ENCODE results near the gene MOXD1.

Gene MOXD1

GRCh38 chr6:132410830-132411229 lies 9.6 kb upstream of the MOXD1 start:
- no peak overlapping the region for H3K27ac ChIP-seq (ENCODE audit: extremely low read depth, low read depth, low read length)
- no peaks in the 10 kb centered on the region for H3K36me3 ChIP-seq (ENCODE audit: control insufficient read depth in 2 of 2, insufficient read depth in 1 of 2, low read length in 2 of 2)
- H3K9me3 ChIP-seq (ENCODE audit: control insufficient read depth, insufficient read depth, low read depth, low read length): no peaks in the 10 kb centered on the region
- no peaks in the 10 kb centered on the region; the same call in 1 of the 2 replicates for H3K4me1 ChIP-seq (ENCODE audit: control insufficient read depth, insufficient read depth, low read length)
- no peak for TF ChIP-seq ZBTB26 (tag by site-specific recombination; optimal IDR thresholded peaks at IDR 0.05)
- no peak for TF ChIP-seq KLF17 (tag by site-specific recombination; IDR thresholded peaks at IDR 0.05)
- no peak for TF ChIP-seq ZNF292 (tag by site-specific recombination; IDR thresholded peaks at IDR 0.05; ENCODE audit: borderline replicate concordance, low read depth)
- no peak for TF ChIP-seq ZNF610 (tag by site-specific recombination; IDR thresholded peaks at IDR 0.05; ENCODE audit: borderline replicate concordance)
- no peak for TF ChIP-seq GLIS1 (tag by site-specific recombination; IDR thresholded peaks at IDR 0.05)
- TF ChIP-seq ZNF24 (tag by site-specific recombination; IDR thresholded peaks at IDR 0.05): no peak
- no peak for TF ChIP-seq PRDM2 (tag by site-specific recombination; IDR thresholded peaks at IDR 0.05; ENCODE audit: borderline replicate concordance)
- no peak for TF ChIP-seq ZNF311 (tag by site-specific recombination; IDR thresholded peaks at IDR 0.05; ENCODE audit: borderline replicate concordance)
- TF ChIP-seq ZBTB8A (tag by site-specific recombination; IDR thresholded peaks at IDR 0.05): no peak
- no peak for TF ChIP-seq ZNF112 (tag by site-specific recombination; IDR thresholded peaks at IDR 0.05)
- no peak for TF ChIP-seq ZNF670 (tag by site-specific recombination; IDR thresholded peaks at IDR 0.05; ENCODE audit: low read depth)
- TF ChIP-seq GLI2 (tag by site-specific recombination; IDR thresholded peaks at IDR 0.05; ENCODE audit: borderline replicate concordance, low read depth): no peak
- TF ChIP-seq PRDM6 (tag by site-specific recombination; IDR thresholded peaks at IDR 0.05): no peak
- ChIA-PET POLR2A (no interaction called here), CTCF (no interaction called here)
- no peak overlapping the region for H3K4me3 ChIP-seq (ENCODE audit: low read depth, low read length)

- Histone ChIP-seq H3K36me3 (ENCODE audit: control insufficient read depth in 2 of 2, insufficient read depth in 1 of 2, low read length in 2 of 2) (no peaks in the 10 kb centered on the region), H3K27ac (ENCODE audit: extremely low read depth, low read depth, low read length) (no peak overlapping the region), H3K4me1 (ENCODE audit: control insufficient read depth, insufficient read depth, low read length) (peaks cover 16% of the 10 kb centered on the region), H3K4me3 (ENCODE audit: low read depth, low read length) (no peak overlapping the region), H3K9me3 (ENCODE audit: control insufficient read depth, insufficient read depth, low read depth, low read length) (no peaks in the 10 kb centered on the region)
- ChIA-PET CTCF (interaction anchor here (0.5 to 2.8 kb wide), 11 partner anchors 72 to 992 kb away, joined by 3 to 17 read pairs (median 3); partner anchors contain the start of gene SLC18B1), POLR2A (no interaction called here)
- TF ChIP-seq HOXD13 (CRISPR knock-in tag; IDR thresholded peaks at IDR 0.05; ENCODE audit: borderline replicate concordance) (no peak), ZNF169 (tag by site-specific recombination; IDR thresholded peaks at IDR 0.05) (no peak), ZNF660 (tag by site-specific recombination; IDR thresholded peaks at IDR 0.05) (peak; percentile 64; the same call in 1 of the 2 replicates), ZNF530 (tag by site-specific recombination; IDR thresholded peaks at IDR 0.05; ENCODE audit: low read depth) (no peak), ZNF488 (tag by site-specific recombination; IDR thresholded peaks at IDR 0.05) (no peak), ZFP69B (tag by site-specific recombination; IDR thresholded peaks at IDR 0.05) (no peak), ZNF140 (tag by site-specific recombination; IDR thresholded peaks at IDR 0.05) (no peak), PRDM6 (tag by site-specific recombination; IDR thresholded peaks at IDR 0.05) (peak; percentile 25; the same call in 1 of the 2 replicates), PRDM1 (tag by site-specific recombination; IDR thresholded peaks at IDR 0.05) (0 out of 2 replicates have a peak, but pooled peaks have one; percentile 20)
These were observed 4.1 kb upstream of the MOXD1 start for GRCh38 chr6:132405143-132405915.
